Calu3 (cell line): ENCODE results near the gene MRPS10. TPM values are rescaled to one million over a fixed set of nuclear protein-coding genes. Genes with fewer than 3 reads are reported as not detected.

Source experiments
- BruUV-seq: library from RNA; stranded (reverse); fragments of 400-500 nt; replicated peaks from 2 replicates; lab custom pipeline; 2021; lab: Mats Ljungman, UMichigan
- CTCF ChIA-PET: fragments of 300-600 bp; sonication (Branson Sonifier 250); formaldehyde crosslinking; loops from one replicate; lab custom pipeline; 2022; ENCODE audit warnings: antibody characterized with exemption; lab: Charles Lee
- DNase-seq: peaks from one replicate; pipeline ENCODE4 v3.0.0; 2022
- H3K27ac Mint-ChIP-seq: one replicate; pipeline ENCODE4 v1.8.0; 2022; ENCODE audit warnings: mixed read lengths; ENCODE audit not compliant: unreplicated experiment
- H3K27me3 Mint-ChIP-seq: one replicate; pipeline ENCODE4 v1.8.0; 2022; ENCODE audit warnings: mixed read lengths; ENCODE audit not compliant: unreplicated experiment
- H3K36me3 Mint-ChIP-seq: one replicate; pipeline ENCODE4 v1.8.0; 2022; ENCODE audit warnings: mild to moderate bottlenecking, moderate library complexity, mixed read lengths; ENCODE audit not compliant: insufficient read depth, unreplicated experiment
- H3K4me1 Mint-ChIP-seq: one replicate; pipeline ENCODE4 v1.8.0; 2022; ENCODE audit warnings: mild to moderate bottlenecking, low read depth, mixed read lengths; ENCODE audit not compliant: unreplicated experiment
- H3K4me3 Mint-ChIP-seq: one replicate; pipeline ENCODE4 v1.8.0; 2022; ENCODE audit warnings: mild to moderate bottlenecking, low read depth, moderate library complexity, mixed read lengths; ENCODE audit not compliant: unreplicated experiment
- H3K9me3 Mint-ChIP-seq: one replicate; pipeline ENCODE4 v1.8.0; 2022; ENCODE audit warnings: low read depth, mixed read lengths; ENCODE audit not compliant: unreplicated experiment
- intact Hi-C: fragments of 100-400 bp; cut with micrococcal nuclease; formaldehyde crosslinking; loops from one replicate; pipeline ENCODE4 v1.10.0; 2022; ENCODE audit not compliant: unreplicated experiment
- total RNA-seq: library from RNA; stranded (reverse); gene quantifications from 2 replicates; pipeline ENCODE4 v1.2.3, GENCODE V29; 2022
- TF ChIP-seq, protein P1 (sequence below): fragments of 200-600 bp; IDR thresholded peaks from one replicate; pipeline ENCODE4 v1.8.0; 2022; ENCODE audit warnings: antibody characterized with exemption; ENCODE audit not compliant: unreplicated experiment

Gene MRPS10
- total RNA-seq, 1 experiment from 2014 or later, result 50.0 TPM

DNA sequence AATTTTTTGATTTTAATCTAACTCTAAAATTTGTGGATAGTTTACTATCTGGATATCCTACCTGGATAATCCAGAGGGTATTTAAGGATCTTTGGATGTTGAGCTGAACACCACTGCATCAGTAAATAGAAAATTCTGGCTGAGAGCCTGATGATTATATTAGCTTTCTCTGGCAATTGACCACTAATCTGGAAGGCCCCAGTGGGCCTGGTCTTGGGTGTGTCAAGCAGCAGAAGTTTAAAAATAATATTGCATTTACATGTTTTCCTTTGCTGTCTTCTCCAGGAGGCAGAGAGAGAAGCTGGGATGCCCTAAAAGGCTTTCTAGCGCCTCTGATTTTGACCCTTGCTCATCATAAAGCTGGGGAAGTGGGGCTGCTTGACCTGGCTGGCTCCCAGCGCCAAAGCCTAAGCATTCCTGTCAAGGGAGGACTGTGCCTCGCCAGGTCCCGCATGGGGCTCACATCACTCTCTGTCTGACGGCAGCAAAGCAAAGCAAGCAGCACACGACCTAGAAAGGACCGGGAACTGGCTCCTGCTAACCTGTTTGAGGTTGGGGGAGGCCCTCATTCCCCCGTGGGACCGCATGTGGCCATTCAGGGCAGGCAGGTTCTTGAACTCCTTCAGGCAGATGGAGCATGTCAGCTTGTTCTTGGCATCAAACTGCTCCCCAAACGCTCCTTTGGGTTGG, 46.6 kb upstream of the MRPS10 start:
- intact Hi-C loops, result loop anchor here (5.0 kb wide), 1 partner anchor 283 kb away; no protein-coding TSS in a partner anchor
- no peaks in the 10 kb centered on the region for H3K4me1 Mint-ChIP-seq
- TF ChIP-seq, protein P1, sequence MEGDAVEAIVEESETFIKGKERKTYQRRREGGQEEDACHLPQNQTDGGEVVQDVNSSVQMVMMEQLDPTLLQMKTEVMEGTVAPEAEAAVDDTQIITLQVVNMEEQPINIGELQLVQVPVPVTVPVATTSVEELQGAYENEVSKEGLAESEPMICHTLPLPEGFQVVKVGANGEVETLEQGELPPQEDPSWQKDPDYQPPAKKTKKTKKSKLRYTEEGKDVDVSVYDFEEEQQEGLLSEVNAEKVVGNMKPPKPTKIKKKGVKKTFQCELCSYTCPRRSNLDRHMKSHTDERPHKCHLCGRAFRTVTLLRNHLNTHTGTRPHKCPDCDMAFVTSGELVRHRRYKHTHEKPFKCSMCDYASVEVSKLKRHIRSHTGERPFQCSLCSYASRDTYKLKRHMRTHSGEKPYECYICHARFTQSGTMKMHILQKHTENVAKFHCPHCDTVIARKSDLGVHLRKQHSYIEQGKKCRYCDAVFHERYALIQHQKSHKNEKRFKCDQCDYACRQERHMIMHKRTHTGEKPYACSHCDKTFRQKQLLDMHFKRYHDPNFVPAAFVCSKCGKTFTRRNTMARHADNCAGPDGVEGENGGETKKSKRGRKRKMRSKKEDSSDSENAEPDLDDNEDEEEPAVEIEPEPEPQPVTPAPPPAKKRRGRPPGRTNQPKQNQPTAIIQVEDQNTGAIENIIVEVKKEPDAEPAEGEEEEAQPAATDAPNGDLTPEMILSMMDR, result no peak
- no peaks in the 10 kb centered on the region for H3K9me3 Mint-ChIP-seq
- DNase-seq, result no peak
- no peak overlapping the region for H3K4me3 Mint-ChIP-seq
- BruUV-seq, result no TSS peak
- H3K27ac Mint-ChIP-seq, result no peak overlapping the region
- H3K36me3 Mint-ChIP-seq, result no peaks in the 10 kb centered on the region
- H3K27me3 Mint-ChIP-seq, result no peaks in the 10 kb centered on the region
- CTCF ChIA-PET, result interaction anchor here (0.6 to 1.1 kb wide), 3 partner anchors 9 to 283 kb away, joined by 3 to 4 read pairs (median 3); no protein-coding TSS in a partner anchor

DNA sequence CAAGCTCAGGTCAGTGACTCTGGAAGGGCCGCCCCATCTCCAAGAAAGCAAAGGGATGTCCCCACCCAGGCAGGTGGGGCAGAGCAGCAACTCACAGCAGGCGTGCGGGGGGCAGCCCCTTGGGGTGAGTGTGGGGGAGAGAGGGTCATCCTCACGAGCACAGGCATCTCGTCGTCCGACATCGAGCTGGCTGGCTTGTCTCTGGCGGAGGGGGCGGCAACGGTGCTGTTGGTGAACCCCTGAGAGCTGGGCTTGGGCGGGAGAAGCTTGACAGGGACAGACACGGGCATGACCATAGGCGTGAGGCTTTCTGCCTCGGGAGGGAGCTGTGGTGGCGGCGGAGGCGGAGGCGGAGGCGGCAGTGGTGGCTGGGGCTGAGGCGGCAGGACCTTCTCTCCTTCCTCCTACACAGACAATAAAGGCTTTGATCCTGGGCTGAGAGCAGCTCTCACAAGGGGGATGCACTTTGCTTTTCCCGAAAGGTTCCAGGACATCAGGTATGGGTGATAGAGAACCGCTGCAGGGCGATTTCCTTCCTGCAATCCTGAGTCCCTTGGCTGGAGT, 45.6 kb upstream of the MRPS10 start:
- TF ChIP-seq, protein P1, result no peak
- Mint-ChIP-seq H3K27ac (no peak overlapping the region), H3K4me1 (no peaks in the 10 kb centered on the region), H3K4me3 (no peak overlapping the region), H3K36me3 (no peaks in the 10 kb centered on the region), H3K9me3 (no peaks in the 10 kb centered on the region), H3K27me3 (no peaks in the 10 kb centered on the region)
- CTCF ChIA-PET, result interaction anchor here (0.9 kb wide), 1 partner anchor 10 kb away, joined by 3 read pairs; no protein-coding TSS in a partner anchor
- intact Hi-C loops, result loop anchor here (5.0 kb wide), 1 partner anchor 284 kb away; no protein-coding TSS in a partner anchor
- BruUV-seq, result no TSS peak
- DNase-seq, result no peak

DNA sequence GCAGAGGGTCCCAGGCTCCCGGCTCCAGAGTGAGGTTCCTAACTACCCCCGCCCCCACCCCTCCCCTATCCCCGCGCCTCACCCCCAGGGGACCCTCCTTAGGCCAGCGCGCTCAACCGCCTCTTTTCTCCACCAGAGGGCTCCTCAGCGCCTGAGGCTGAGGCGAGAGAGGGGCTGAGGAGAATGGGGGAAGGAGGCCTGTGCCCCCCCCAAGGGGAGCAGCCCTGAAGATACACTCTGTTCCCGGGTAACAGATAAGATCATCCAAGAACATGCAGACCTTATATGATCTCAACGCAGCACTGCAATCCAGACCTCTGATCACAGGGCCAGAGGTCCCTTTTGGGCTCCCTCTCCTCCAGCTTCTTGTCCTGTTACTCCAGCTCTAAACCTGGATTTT, 43.3 kb upstream of the MRPS10 start:
- Mint-ChIP-seq H3K36me3 (no peaks in the 10 kb centered on the region), H3K4me1 (no peaks in the 10 kb centered on the region), H3K9me3 (no peaks in the 10 kb centered on the region), H3K27me3 (no peaks in the 10 kb centered on the region), H3K4me3 (no peak overlapping the region), H3K27ac (no peak overlapping the region)
- CTCF ChIA-PET, result interaction anchor here (0.5 to 2.5 kb wide), 8 partner anchors 9 to 452 kb away, joined by 3 to 25 read pairs (median 4); no protein-coding TSS in a partner anchor
- BruUV-seq, result no TSS peak
- DNase-seq, result peak; percentile 60
- intact Hi-C loops, result loop anchor here (1.0 to 5.0 kb wide), 2 partner anchors 271 to 286 kb away; no protein-coding TSS in a partner anchor
- TF ChIP-seq, protein P1, result peak; percentile 83

DNA sequence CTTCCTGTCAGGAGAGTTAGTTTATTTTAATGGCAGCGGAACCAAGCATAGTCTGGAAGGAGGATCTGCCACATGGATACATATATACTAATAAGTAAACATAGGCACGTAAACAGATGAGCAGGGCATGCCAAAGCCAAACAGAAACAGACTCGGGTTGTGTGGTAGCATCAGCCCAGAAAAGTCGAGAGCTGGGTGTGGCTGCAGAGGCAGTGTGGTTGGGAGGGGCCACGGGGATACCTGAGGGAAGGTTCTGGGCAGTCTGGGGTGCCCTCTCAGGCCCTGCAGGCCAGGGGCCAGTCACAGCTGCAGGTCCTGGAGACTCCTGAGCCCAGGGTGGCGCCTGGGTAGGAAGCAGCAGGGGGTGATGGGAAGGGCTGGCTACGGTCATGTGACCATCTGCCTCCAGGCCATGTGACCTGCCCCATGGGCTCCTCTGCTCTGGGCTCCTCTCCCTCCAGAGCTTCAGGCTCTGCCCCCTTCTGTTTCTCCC, 42.8 kb upstream of the MRPS10 start:
- intact Hi-C loops, result loop anchor here (1.0 to 5.0 kb wide), 2 partner anchors 272 to 287 kb away; no protein-coding TSS in a partner anchor
- CTCF ChIA-PET, result interaction anchor here (0.6 to 2.5 kb wide), 6 partner anchors 9 to 452 kb away, joined by 3 to 25 read pairs (median 4); no protein-coding TSS in a partner anchor
- no peaks in the 10 kb centered on the region for H3K9me3 Mint-ChIP-seq
- DNase-seq, result peak; percentile 35
- no peak overlapping the region for H3K4me3 Mint-ChIP-seq
- H3K4me1 Mint-ChIP-seq, result no peaks in the 10 kb centered on the region
- H3K36me3 Mint-ChIP-seq, result no peaks in the 10 kb centered on the region
- no peaks in the 10 kb centered on the region for H3K27me3 Mint-ChIP-seq
- BruUV-seq, result no TSS peak
- H3K27ac Mint-ChIP-seq, result no peak overlapping the region
- TF ChIP-seq, protein P1, result no peak
